ENCODE data around the gene OPTC.

The OPTC gene

GRCh38 chr1:203555511-203556046 is 61.6 kb downstream of the OPTC start:
- Histone ChIP-seq H3K27ac (no peak overlapping the region), H3K4me3 (ENCODE audit: low read depth, low read length) (no peak overlapping the region), H3K36me3 (no peaks in the 10 kb centered on the region), H3K27me3 (ENCODE audit: insufficient read depth, low read depth, severe bottlenecking) (peaks cover 4% of the 10 kb centered on the region), H3K9me3 (ENCODE audit: severe bottlenecking) (no peaks in the 10 kb centered on the region)
- TF ChIP-seq, protein P1, sequence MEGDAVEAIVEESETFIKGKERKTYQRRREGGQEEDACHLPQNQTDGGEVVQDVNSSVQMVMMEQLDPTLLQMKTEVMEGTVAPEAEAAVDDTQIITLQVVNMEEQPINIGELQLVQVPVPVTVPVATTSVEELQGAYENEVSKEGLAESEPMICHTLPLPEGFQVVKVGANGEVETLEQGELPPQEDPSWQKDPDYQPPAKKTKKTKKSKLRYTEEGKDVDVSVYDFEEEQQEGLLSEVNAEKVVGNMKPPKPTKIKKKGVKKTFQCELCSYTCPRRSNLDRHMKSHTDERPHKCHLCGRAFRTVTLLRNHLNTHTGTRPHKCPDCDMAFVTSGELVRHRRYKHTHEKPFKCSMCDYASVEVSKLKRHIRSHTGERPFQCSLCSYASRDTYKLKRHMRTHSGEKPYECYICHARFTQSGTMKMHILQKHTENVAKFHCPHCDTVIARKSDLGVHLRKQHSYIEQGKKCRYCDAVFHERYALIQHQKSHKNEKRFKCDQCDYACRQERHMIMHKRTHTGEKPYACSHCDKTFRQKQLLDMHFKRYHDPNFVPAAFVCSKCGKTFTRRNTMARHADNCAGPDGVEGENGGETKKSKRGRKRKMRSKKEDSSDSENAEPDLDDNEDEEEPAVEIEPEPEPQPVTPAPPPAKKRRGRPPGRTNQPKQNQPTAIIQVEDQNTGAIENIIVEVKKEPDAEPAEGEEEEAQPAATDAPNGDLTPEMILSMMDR (IDR thresholded peaks at IDR 0.05; ENCODE audit: low read depth, low read length) = no peak
- no peak for DNase-seq

- Histone ChIP-seq H3K36me3 (no peaks in the 10 kb centered on the region), H3K27me3 (ENCODE audit: insufficient read depth, low read depth, severe bottlenecking) (no peaks in the 10 kb centered on the region), H3K4me3 (ENCODE audit: low read depth, low read length) (no peak overlapping the region), H3K9me3 (ENCODE audit: severe bottlenecking) (no peaks in the 10 kb centered on the region), H3K27ac (no peak overlapping the region)
- peak; percentile 66 for DNase-seq
- TF ChIP-seq, protein P1 (IDR thresholded peaks at IDR 0.05; ENCODE audit: low read depth, low read length) = no peak
Observed at GRCh38 chr1:203556047-203556851, 62.3 kb downstream of the OPTC start.

DNA sequence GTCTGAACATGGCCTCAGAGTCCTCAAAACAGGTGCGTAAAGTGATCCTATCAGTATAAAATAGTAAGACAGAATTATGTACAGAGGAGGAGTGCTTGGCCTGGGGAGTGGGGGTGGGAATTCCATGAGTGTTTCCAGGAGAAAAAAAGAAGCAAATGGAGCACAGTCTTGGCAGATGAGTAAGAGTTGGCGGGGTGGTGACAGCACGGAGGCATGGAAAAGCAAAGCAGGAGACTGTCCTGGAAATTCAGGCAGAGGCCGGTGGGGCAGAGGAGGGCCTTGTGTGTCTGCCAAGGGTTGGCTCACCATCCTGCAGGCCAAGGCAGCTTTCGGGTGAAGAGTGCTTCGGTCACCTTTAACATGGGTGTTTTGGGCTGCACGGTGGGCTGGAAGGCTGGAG is 63.4 kb downstream of the OPTC start:
- TF ChIP-seq, protein P1 (IDR thresholded peaks at IDR 0.05; ENCODE audit: low read depth, low read length) = no peak

DNA sequence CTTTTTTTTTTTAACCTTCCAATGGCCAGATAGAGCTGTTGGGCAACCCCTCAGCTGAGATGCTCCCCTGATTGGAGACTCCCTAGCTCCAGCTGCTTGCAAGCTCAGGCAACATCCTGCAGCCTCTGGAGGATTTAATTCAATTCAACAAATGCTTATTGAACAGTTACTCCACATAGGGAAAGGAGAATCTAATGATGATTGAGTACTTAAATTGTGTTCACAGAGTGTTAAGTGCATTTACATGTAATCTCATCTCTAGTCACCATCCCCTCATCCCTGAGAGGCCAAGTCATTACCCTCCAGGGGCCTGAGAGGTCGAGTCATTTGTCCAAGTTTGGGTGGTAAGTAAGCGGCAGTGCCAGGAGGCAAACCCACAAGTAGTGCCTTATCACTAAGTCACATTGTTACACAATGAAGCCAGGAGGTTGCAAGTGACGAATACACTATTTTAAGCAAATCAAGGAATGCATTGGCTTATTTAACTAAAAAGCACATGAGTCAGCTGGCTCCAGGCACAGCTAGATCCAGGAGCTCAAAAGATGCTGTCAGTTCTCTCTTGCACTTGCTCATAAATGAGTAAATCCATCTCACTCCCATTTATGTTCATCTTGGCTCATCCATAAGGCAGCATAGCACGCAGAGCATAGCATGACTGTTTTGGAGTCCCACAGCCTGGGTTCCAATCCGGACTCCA is 64.3 kb downstream of the OPTC start:
- no peak overlapping the region for H3K27ac ChIP-seq
- DNase-seq = no peak

More for the DNA sequence above, 63.4 kb downstream of the OPTC start:
- no peak for DNase-seq
- H3K27ac ChIP-seq = no peak overlapping the region
- H3K4me3 ChIP-seq (ENCODE audit: low read depth, low read length) = no peak overlapping the region
- H3K9me3 ChIP-seq (ENCODE audit: severe bottlenecking) = no peaks in the 10 kb centered on the region
- H3K36me3 ChIP-seq = no peaks in the 10 kb centered on the region
- H3K27me3 ChIP-seq (ENCODE audit: insufficient read depth, low read depth, severe bottlenecking) = no peaks in the 10 kb centered on the region

More for the DNA sequence above, 64.3 kb downstream of the OPTC start:
- H3K27me3 ChIP-seq (ENCODE audit: insufficient read depth, low read depth, severe bottlenecking) = no peaks in the 10 kb centered on the region
- no peaks in the 10 kb centered on the region for H3K9me3 ChIP-seq (ENCODE audit: severe bottlenecking)
- TF ChIP-seq, protein P1 (IDR thresholded peaks at IDR 0.05; ENCODE audit: low read depth, low read length) = no peak
- H3K36me3 ChIP-seq = no peaks in the 10 kb centered on the region
- H3K4me3 ChIP-seq (ENCODE audit: low read depth, low read length) = no peak overlapping the region

All from WERI-Rb-1 (cell line).